Astrocyte (in vitro differentiated cells and primary cell): ENCODE results near the gene SLC29A3. TPM values are rescaled to one million over a fixed set of nuclear protein-coding genes. Genes with fewer than 3 reads are reported as not detected.

Experiments
- DNase-seq: peaks from one replicate; pipeline ENCODE4 v3.0.0-alpha.2; 2010; ENCODE audit warnings: low read depth
- FAIRE-seq: peaks from 2 replicates; lab custom pipeline; 2011; peaks lifted over from hg19 to GRCh38; lab: Jason Lieb, UNC
- H2AFZ ChIP-seq: 2 replicates; pipeline ENCODE4 v1.6.0; 2012; ENCODE audit warnings: low read depth, low read length, inconsistent platforms
- H3K27ac ChIP-seq: 2 replicates; pipeline ENCODE4 v1.5.1; 2011; ENCODE audit warnings: low read depth, low read length, inconsistent platforms
- H3K27me3 ChIP-seq: 2 replicates; pipeline ENCODE4 v1.6.0; 2011; ENCODE audit warnings: low read length, inconsistent platforms; ENCODE audit not compliant: insufficient read depth
- H3K36me3 ChIP-seq: 2 replicates; pipeline ENCODE4 v1.5.1; 2011; ENCODE audit warnings: low read length, inconsistent platforms; ENCODE audit not compliant: insufficient read depth
- H3K4me1 ChIP-seq: 2 replicates; pipeline ENCODE4 v1.5.1; 2011; ENCODE audit warnings: low read length, inconsistent platforms; ENCODE audit not compliant: insufficient read depth
- H3K4me2 ChIP-seq: 2 replicates; pipeline ENCODE4 v1.6.0; 2012; ENCODE audit warnings: low read length, inconsistent platforms
- H3K4me3 ChIP-seq: 2 replicates; pipeline ENCODE4 v1.5.1; 2011; ENCODE audit warnings: low read depth, mild to moderate bottlenecking, low read length, inconsistent platforms; ENCODE audit not compliant: insufficient read depth
- H3K79me2 ChIP-seq: 2 replicates; pipeline ENCODE4 v1.6.0; 2012; ENCODE audit warnings: mild to moderate bottlenecking, low read length, inconsistent platforms; ENCODE audit not compliant: insufficient read depth
- H3K9ac ChIP-seq: 2 replicates; pipeline ENCODE4 v1.6.0; 2012; ENCODE audit warnings: mild to moderate bottlenecking, low read length, inconsistent platforms
- H3K9me3 ChIP-seq: 2 replicates; pipeline ENCODE4 v1.5.1; 2012; ENCODE audit warnings: low read depth, mild to moderate bottlenecking, low read length, inconsistent platforms; ENCODE audit not compliant: insufficient read depth
- H4K20me1 ChIP-seq: 2 replicates; pipeline ENCODE4 v1.6.0; 2012; ENCODE audit warnings: low read length, inconsistent platforms; ENCODE audit not compliant: insufficient read depth
- H3K27ac Mint-ChIP-seq: one replicate; pipeline ENCODE4 v1.8.0; 2021; ENCODE audit warnings: mild to moderate bottlenecking, mixed read lengths; ENCODE audit not compliant: unreplicated experiment
- H3K27me3 Mint-ChIP-seq: one replicate; pipeline ENCODE4 v1.8.0; 2021; ENCODE audit warnings: low read depth, mixed read lengths; ENCODE audit not compliant: unreplicated experiment
- H3K36me3 Mint-ChIP-seq: one replicate; pipeline ENCODE4 v1.8.0; 2021; ENCODE audit warnings: low read depth, mixed read lengths; ENCODE audit not compliant: unreplicated experiment
- H3K4me1 Mint-ChIP-seq: one replicate; pipeline ENCODE4 v1.8.0; 2021; ENCODE audit warnings: low read depth, mixed read lengths; ENCODE audit not compliant: unreplicated experiment
- H3K4me3 Mint-ChIP-seq: one replicate; pipeline ENCODE4 v1.8.0; 2021; ENCODE audit warnings: mild to moderate bottlenecking, moderate library complexity, mixed read lengths; ENCODE audit not compliant: unreplicated experiment
- H3K9me3 Mint-ChIP-seq: one replicate; pipeline ENCODE4 v1.8.0; 2021; ENCODE audit warnings: mild to moderate bottlenecking, mixed read lengths; ENCODE audit not compliant: unreplicated experiment
- EZH2 ChIP-seq: IDR thresholded peaks from 2 replicates; pipeline ENCODE4 v1.6.1; 2012; ENCODE audit warnings: mild to moderate bottlenecking, low read length, inconsistent platforms; ENCODE audit not compliant: insufficient read depth
- total RNA-seq: library from RNA; stranded (reverse); gene quantifications from 2 replicates; pipeline ENCODE4 v1.2.1, GENCODE V29; 2021
- TF ChIP-seq, protein P1 (sequence below): IDR thresholded peaks from 2 replicates; pipeline ENCODE4 v1.5.1; 2011; ENCODE audit warnings: low read depth, mild to moderate bottlenecking, inconsistent platforms, low read length, moderate library complexity; ENCODE audit not compliant: insufficient read depth

Gene SLC29A3
- total RNA-seq, 1 donor from 2014 or later: 3.4 TPM

DNA sequence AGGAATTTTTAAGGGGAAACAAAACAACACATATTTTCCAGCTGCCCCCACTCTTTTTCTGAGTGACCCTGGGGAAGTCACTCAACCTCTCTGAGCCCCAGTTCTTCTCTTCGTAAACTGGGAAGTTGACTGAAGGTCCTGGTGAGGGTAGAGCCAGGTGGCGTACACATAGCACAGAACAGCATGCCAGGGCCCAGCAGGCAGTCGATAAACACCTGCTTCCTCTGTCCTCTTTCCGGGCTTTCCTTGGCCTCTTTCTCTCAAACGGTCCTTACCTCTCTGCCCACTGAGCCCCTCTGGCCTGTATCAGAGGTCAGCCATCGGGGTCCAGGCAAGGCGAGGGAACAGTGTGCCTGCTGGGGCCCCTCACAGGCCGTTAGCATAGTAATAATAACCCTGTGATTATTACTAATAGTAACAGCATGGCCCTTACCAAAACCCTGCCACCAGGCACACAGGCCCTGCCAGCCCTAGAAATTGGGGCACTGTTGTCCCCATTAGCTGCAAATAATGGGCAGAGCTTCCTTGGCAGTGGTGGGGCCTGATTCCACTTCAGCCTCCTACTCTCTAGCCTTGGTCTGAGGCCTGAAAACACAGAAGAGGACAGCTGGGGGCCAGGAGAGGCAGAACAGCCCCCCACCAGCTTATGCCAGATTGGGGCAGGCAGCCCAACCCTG, 37.3 kb upstream of the SLC29A3 start:
- Histone ChIP-seq H3K36me3 (no peaks in the 10 kb centered on the region), H3K27ac (no peak overlapping the region), H3K9me3 (no peaks in the 10 kb centered on the region), H3K4me1 (no peaks in the 10 kb centered on the region), H3K4me2 (no peak overlapping the region), H3K4me3 (no peak overlapping the region), H2AFZ (no peak overlapping the region), H4K20me1 (peaks cover 45% of the 10 kb centered on the region), H3K9ac (no peak overlapping the region), H3K79me2 (no peaks in the 10 kb centered on the region), H3K27me3 (no peaks in the 10 kb centered on the region)
- FAIRE-seq (no peak), DNase-seq (no peak)
- TF ChIP-seq EZH2: no peak
- TF ChIP-seq, protein P1, sequence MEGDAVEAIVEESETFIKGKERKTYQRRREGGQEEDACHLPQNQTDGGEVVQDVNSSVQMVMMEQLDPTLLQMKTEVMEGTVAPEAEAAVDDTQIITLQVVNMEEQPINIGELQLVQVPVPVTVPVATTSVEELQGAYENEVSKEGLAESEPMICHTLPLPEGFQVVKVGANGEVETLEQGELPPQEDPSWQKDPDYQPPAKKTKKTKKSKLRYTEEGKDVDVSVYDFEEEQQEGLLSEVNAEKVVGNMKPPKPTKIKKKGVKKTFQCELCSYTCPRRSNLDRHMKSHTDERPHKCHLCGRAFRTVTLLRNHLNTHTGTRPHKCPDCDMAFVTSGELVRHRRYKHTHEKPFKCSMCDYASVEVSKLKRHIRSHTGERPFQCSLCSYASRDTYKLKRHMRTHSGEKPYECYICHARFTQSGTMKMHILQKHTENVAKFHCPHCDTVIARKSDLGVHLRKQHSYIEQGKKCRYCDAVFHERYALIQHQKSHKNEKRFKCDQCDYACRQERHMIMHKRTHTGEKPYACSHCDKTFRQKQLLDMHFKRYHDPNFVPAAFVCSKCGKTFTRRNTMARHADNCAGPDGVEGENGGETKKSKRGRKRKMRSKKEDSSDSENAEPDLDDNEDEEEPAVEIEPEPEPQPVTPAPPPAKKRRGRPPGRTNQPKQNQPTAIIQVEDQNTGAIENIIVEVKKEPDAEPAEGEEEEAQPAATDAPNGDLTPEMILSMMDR: no peak
- no peak overlapping the region for H3K27ac Mint-ChIP-seq
- peaks cover 2% of the 10 kb centered on the region for H3K27me3 Mint-ChIP-seq
- H3K4me1 Mint-ChIP-seq: peaks cover 7% of the 10 kb centered on the region
- H3K9me3 Mint-ChIP-seq: no peaks in the 10 kb centered on the region
- peaks cover 14% of the 10 kb centered on the region for H3K36me3 Mint-ChIP-seq
- H3K4me3 Mint-ChIP-seq: no peak overlapping the region

DNA sequence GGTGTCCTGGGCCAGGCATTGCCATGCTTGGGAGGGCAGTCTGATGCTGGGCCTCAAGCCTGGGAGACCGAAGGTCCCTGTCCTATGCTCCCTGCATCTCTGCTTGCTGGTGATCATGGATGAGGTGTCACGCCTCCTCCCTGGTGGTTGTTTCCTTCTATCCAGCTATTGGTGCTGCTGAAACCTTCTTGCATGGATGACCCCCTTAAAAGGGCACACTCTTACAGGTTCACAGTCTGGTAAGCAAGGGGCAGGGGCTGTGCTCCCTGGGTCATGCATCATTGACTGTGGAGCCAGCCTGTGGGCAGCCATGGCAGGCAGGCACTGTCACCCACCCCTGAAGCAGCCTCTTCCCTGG, 36.8 kb upstream of the SLC29A3 start:
- Histone ChIP-seq H3K27me3 (no peaks in the 10 kb centered on the region), H3K4me1 (no peaks in the 10 kb centered on the region), H2AFZ (no peak overlapping the region), H3K9ac (no peak overlapping the region), H3K4me3 (no peak overlapping the region), H3K36me3 (no peaks in the 10 kb centered on the region), H3K9me3 (no peaks in the 10 kb centered on the region), H3K79me2 (no peaks in the 10 kb centered on the region), H3K4me2 (no peak overlapping the region), H4K20me1 (peaks cover 45% of the 10 kb centered on the region), H3K27ac (no peak overlapping the region)
- no peak for DNase-seq
- Mint-ChIP-seq H3K9me3 (no peaks in the 10 kb centered on the region), H3K4me3 (no peak overlapping the region), H3K27me3 (peaks cover 2% of the 10 kb centered on the region), H3K4me1 (peaks cover 7% of the 10 kb centered on the region), H3K27ac (no peak overlapping the region), H3K36me3 (peaks cover 14% of the 10 kb centered on the region)
- TF ChIP-seq EZH2: no peak
- TF ChIP-seq, protein P1: no peak
- FAIRE-seq: no peak

DNA sequence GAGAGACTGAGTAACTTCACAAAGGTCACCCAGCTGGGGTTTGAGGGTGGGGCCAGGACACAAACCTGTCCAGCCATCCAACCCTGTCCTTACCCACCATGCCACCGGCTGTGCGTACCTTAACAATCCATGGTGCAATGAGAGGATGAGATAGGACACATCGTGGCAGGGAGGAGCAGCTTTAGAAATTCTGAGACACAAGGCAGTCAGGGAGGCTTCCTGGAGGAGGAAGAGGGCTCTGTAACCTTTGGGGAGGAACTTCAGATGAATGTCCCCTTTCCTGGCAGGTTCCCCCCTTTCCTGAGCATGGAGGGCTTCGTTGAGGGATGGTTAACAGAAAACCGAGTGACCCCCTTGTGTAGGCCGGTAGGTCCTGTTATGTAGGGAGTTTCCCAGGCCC, 35.6 kb upstream of the SLC29A3 start:
- DNase-seq: no peak
- Histone ChIP-seq H3K9ac (no peak overlapping the region), H3K27ac (no peak overlapping the region), H3K4me2 (no peak overlapping the region), H3K79me2 (no peaks in the 10 kb centered on the region), H3K4me3 (no peak overlapping the region), H3K4me1 (no peaks in the 10 kb centered on the region), H3K27me3 (no peaks in the 10 kb centered on the region), H2AFZ (no peak overlapping the region), H4K20me1 (peaks cover 43% of the 10 kb centered on the region), H3K36me3 (no peaks in the 10 kb centered on the region), H3K9me3 (no peaks in the 10 kb centered on the region)
- no peak overlapping the region for H3K27ac Mint-ChIP-seq
- FAIRE-seq: no peak
- H3K9me3 Mint-ChIP-seq: no peaks in the 10 kb centered on the region
- H3K36me3 Mint-ChIP-seq: peaks cover 17% of the 10 kb centered on the region
- peaks cover 2% of the 10 kb centered on the region for H3K27me3 Mint-ChIP-seq
- no peak overlapping the region for H3K4me3 Mint-ChIP-seq
- peaks cover 7% of the 10 kb centered on the region for H3K4me1 Mint-ChIP-seq
- TF ChIP-seq EZH2: no peak
- TF ChIP-seq, protein P1: no peak
